BLaER1 treated with 17β-estradiol and CSF1 and Interleukin-3, amounts not matched to agents 10 nM and 100 nM (cell line): ENCODE data around the gene SLC45A1.

Experiments used
- H3K27ac ChIP-seq, 11 experiments: shearing (Covaris generic); formaldehyde crosslinking; 2 replicates each; pipeline ENCODE4 v1.8.1; 2022
- H3K27me3 ChIP-seq, 11 experiments: shearing (Covaris generic); formaldehyde crosslinking; 2 replicates each; pipeline ENCODE4 v1.8.1; 2022
- H3K36me3 ChIP-seq, 11 experiments: shearing (Covaris generic); formaldehyde crosslinking; 2 replicates each; pipeline ENCODE4 v1.8.1; 2022
- H3K4me1 ChIP-seq, 10 experiments: shearing (Covaris generic); formaldehyde crosslinking; 2 replicates each; pipeline ENCODE4 v1.8.1; 2022
- H3K4me2 ChIP-seq, 11 experiments: shearing (Covaris generic); formaldehyde crosslinking; 2 replicates each; pipeline ENCODE4 v1.8.1; 2022
- H3K4me3 ChIP-seq, 10 experiments: shearing (Covaris generic); formaldehyde crosslinking; 2 replicates each; pipeline ENCODE4 v1.8.1; 2022
- H3K9ac ChIP-seq, 11 experiments: shearing (Covaris generic); formaldehyde crosslinking; 2 replicates each; pipeline ENCODE4 v1.8.1; 2022
- H3K9me3 ChIP-seq, 11 experiments: shearing (Covaris generic); formaldehyde crosslinking; replicated peaks in 1 of 11; 2 replicates each; pipeline ENCODE4 v1.8.1; 2022
- H4K20me1 ChIP-seq, 11 experiments: shearing (Covaris generic); formaldehyde crosslinking; 2 replicates each; pipeline ENCODE4 v1.8.1; 2022
- Cebpa-rat ChIP-seq, 11 experiments: shearing (Covaris generic); IDR thresholded peaks; 2 replicates each; pipeline ENCODE4 v1.8.1; 2022

Gene SLC45A1

DNA sequence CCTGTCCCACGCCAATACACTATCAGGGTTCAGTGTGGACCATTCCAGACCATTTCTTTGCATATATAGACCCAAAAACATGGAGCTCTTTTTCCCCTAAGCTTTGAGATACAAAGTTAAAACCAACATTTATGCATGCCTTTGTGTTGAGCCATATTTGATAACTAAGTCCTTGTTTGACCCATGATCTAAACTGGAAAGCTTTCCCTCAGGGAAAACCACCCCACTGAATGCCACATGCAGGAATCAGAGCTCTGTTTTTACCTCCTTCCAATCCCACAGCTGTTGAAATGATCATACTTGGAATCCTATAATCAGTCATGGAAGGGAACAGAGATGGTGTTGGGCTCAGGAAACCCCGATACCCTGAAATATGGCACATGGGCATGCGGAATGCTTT, 14.8 kb upstream of the SLC45A1 start:
- H3K4me3 ChIP-seq: no peak overlapping the region
- no peak for TF ChIP-seq Cebpa-rat (IDR thresholded peaks at IDR 0.05)
- H3K4me1 ChIP-seq: peaks cover 0 to 18% (median 0%) of the 10 kb centered on the region in 10 experiments; a peak in 2 of 20 replicates
- H3K36me3 ChIP-seq: no peaks in the 10 kb centered on the region
- no peak overlapping the region for H3K27ac ChIP-seq
- no peak overlapping the region for H3K9ac ChIP-seq
- H3K27me3 ChIP-seq: no peaks in the 10 kb centered on the region
- H3K4me2 ChIP-seq: no peak overlapping the region
- H3K9me3 ChIP-seq: no peaks in the 10 kb centered on the region
- no peaks in the 10 kb centered on the region; a peak in 1 of 22 replicates for H4K20me1 ChIP-seq

DNA sequence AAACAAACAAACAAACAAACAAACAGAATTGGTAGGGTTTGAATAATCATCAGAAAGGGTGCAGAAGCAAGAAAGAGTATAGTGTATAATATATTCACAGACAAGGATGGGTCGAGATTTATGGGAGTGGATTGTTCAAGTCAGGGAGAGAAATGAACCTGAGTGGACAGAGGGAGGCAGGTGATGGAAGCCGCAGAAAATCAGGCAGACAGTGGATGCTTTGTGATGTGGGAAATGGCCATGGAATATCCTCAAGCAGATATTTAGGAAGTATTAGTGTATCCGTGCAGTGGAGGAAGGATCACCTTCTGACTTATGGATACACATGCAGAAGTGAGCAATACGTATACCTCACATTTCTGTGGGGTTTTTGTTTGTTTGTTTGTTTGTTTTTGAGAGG, 14.0 kb upstream of the SLC45A1 start:
- Histone ChIP-seq H3K27me3 (no peaks in the 10 kb centered on the region), H3K27ac (no peak overlapping the region)

DNA sequence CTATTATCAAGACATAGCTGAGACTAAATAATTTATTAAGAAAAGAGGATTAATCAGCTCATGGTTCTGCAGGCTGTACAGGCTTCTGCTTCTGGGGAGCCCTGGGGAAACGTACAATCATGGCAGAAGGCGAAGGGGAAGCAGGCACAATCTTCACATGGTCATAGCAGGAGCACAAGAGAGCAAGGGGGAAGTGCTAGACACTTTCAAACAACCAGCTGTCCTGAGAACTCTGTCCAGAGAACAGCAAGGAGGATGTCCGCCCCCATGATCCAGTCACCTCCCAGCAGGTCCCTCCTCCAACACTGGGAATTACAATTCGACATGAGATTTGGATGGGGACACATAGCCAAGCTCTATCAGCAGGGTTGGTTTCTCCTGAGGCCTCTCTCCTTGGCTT, 10.3 kb upstream of the SLC45A1 start:
- H3K27me3 ChIP-seq: no peaks in the 10 kb centered on the region
- peaks cover 0 to 18% (median 0%) of the 10 kb centered on the region in 10 experiments; a peak in 2 of 20 replicates for H3K4me1 ChIP-seq
- no peak overlapping the region for H3K27ac ChIP-seq
- H3K9ac ChIP-seq: no peak overlapping the region
- no peaks in the 10 kb centered on the region; a peak in 1 of 22 replicates for H4K20me1 ChIP-seq
- H3K9me3 ChIP-seq: peaks cover 0 to 7% (median 0%) of the 10 kb centered on the region in 11 experiments; a peak in 1 of 22 replicates
- H3K4me2 ChIP-seq: peak overlapping the region in 1 of 11 experiments; percentile 11; a peak in 3 of 22 replicates
- TF ChIP-seq Cebpa-rat (IDR thresholded peaks at IDR 0.05): no peak
- H3K36me3 ChIP-seq: no peaks in the 10 kb centered on the region
- H3K4me3 ChIP-seq: no peak overlapping the region

More for the DNA sequence above, 14.0 kb upstream of the SLC45A1 start:
- peaks cover 0 to 18% (median 0%) of the 10 kb centered on the region in 10 experiments; a peak in 2 of 20 replicates for H3K4me1 ChIP-seq
- H4K20me1 ChIP-seq: no peaks in the 10 kb centered on the region; a peak in 1 of 22 replicates
- no peaks in the 10 kb centered on the region for H3K9me3 ChIP-seq
- TF ChIP-seq Cebpa-rat (IDR thresholded peaks at IDR 0.05): no peak
- no peak overlapping the region for H3K4me3 ChIP-seq
- no peak overlapping the region for H3K4me2 ChIP-seq
- no peak overlapping the region for H3K9ac ChIP-seq
- no peaks in the 10 kb centered on the region for H3K36me3 ChIP-seq

DNA sequence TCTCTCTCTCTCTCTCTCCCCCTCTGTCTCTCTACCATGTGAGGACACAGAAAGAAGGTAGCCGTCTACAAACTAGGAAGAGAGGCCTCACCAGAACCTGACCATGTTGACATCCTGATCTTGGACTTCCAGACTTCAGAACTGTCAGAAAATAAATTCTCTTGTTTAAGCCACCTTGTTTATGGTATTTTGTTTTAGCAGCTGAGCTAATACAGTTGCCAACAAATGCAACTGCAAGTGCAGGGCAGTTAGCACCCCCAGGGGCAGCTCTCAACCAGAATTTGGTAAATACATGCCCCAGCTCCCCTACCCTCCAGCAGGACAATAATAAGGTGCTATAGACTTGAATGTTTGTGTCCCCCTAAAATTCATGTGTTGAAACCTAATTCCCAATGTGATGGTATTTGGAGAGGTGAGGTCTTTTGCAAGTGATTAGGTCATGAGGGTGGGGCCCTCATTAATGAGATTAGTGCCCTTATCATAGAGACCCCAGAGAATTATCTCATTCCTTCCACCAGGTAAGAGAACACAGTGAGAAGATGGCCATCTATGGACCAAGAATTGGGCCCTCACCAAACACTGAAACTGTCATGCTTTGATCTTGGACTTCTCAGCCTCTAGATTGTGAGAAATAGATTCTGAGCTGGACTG, 6.7 kb upstream of the SLC45A1 start:
- Histone ChIP-seq H3K4me3 (no peak overlapping the region), H3K4me2 (no peak overlapping the region), H3K36me3 (no peaks in the 10 kb centered on the region), H3K27me3 (peaks cover 0 to 6% (median 0%) of the 10 kb centered on the region in 11 experiments; a peak in 1 of 22 replicates), H4K20me1 (no peaks in the 10 kb centered on the region; a peak in 2 of 22 replicates), H3K9me3 (peaks cover 0 to 7% (median 0%) of the 10 kb centered on the region in 11 experiments; a peak in 1 of 22 replicates), H3K9ac (no peak overlapping the region), H3K27ac (no peak overlapping the region), H3K4me1 (peaks cover 13 to 29% (median 16%) of the 10 kb centered on the region in 10 experiments)
- no peak for TF ChIP-seq Cebpa-rat (IDR thresholded peaks at IDR 0.05)

DNA sequence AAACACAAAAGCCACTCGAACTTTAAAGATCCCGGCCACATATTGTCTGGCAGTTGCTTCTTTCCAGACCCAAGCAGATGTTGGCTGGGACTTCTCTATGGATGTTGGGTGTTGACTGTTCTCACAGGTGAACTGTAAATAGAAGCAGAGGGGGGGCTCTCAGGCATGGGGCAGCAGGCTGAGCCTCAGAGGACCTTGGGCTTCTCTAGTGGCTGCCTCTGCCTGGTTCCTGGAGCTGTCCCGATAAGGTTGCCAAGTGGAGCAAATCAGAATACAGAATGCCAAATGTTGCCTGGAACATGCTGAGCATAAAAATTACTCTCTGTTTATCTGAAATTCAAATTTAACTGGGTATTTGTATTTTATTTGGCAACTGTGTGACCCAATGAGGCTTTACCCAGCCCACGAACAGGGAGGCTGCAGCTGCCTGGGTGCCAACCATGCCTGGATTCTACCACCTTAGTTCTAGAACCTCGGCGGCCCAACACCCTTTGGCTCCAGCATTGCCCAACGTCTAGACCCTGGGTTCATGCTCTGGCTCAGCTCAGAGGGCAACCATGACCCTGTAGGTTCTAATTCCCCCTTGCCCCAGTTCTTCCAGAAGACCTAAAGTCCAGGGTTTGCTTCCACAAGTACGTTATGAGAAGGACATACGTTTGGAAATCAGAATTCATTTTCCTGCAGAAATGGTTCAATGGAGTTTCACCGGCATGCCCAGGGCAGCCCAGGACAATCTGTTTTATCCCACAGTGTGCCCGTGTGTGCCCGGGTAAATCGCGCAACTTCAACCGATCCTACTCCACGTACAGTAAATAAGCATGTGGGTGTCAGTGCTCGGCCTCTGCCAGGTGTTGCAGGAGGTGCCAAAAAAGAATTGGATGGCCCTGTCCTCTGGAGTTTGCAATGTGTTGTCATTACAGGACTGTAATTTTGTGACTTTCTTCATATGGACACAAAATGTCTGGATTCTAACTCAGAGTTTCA, 5.4 kb upstream of the SLC45A1 start:
- Histone ChIP-seq H3K4me1 (peaks cover 14 to 19% (median 17%) of the 10 kb centered on the region in 10 experiments), H3K27ac (no peak overlapping the region), H3K4me2 (no peak overlapping the region), H3K27me3 (peaks cover 0 to 15% (median 5%) of the 10 kb centered on the region in 11 experiments; a peak in 14 of 22 replicates), H3K4me3 (no peak overlapping the region), H4K20me1 (peaks cover 0 to 11% (median 0%) of the 10 kb centered on the region in 11 experiments; a peak in 3 of 22 replicates), H3K9me3 (peaks cover 0 to 7% (median 0%) of the 10 kb centered on the region in 11 experiments; a peak in 1 of 22 replicates), H3K36me3 (no peaks in the 10 kb centered on the region), H3K9ac (no peak overlapping the region)
- TF ChIP-seq Cebpa-rat (IDR thresholded peaks at IDR 0.05): no peak

DNA sequence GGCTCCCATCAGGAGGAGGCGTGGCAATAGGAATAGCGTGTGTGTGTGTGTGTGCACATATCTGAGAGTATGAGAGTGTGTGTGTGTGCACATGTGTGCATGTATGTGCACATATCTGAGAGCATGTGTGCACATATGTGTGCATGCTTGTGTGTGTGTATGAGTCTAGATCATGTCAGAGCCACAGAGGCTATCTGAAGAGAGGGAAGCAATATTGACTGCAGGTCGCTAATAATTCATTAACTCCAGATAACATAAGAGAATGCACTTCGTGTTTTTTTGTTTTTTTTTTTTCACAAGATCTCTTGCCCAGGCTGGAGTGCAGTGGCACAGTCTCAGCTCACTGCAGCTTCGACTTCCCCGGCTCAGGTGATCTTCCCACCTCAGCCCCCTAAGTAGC, 4.7 kb upstream of the SLC45A1 start:
- Histone ChIP-seq H3K4me1 (peaks cover 17 to 26% (median 23%) of the 10 kb centered on the region in 10 experiments), H3K9me3 (peaks cover 0 to 7% (median 0%) of the 10 kb centered on the region in 11 experiments; a peak in 1 of 22 replicates), H3K4me3 (no peak overlapping the region), H3K27me3 (peaks cover 3 to 22% (median 12%) of the 10 kb centered on the region in 11 experiments; a peak in 18 of 22 replicates), H3K36me3 (no peaks in the 10 kb centered on the region), H3K9ac (no peak overlapping the region), H4K20me1 (peaks cover 0 to 12% (median 0%) of the 10 kb centered on the region in 11 experiments; a peak in 3 of 22 replicates), H3K4me2 (no peak overlapping the region), H3K27ac (no peak overlapping the region)
- no peak for TF ChIP-seq Cebpa-rat (IDR thresholded peaks at IDR 0.05)

DNA sequence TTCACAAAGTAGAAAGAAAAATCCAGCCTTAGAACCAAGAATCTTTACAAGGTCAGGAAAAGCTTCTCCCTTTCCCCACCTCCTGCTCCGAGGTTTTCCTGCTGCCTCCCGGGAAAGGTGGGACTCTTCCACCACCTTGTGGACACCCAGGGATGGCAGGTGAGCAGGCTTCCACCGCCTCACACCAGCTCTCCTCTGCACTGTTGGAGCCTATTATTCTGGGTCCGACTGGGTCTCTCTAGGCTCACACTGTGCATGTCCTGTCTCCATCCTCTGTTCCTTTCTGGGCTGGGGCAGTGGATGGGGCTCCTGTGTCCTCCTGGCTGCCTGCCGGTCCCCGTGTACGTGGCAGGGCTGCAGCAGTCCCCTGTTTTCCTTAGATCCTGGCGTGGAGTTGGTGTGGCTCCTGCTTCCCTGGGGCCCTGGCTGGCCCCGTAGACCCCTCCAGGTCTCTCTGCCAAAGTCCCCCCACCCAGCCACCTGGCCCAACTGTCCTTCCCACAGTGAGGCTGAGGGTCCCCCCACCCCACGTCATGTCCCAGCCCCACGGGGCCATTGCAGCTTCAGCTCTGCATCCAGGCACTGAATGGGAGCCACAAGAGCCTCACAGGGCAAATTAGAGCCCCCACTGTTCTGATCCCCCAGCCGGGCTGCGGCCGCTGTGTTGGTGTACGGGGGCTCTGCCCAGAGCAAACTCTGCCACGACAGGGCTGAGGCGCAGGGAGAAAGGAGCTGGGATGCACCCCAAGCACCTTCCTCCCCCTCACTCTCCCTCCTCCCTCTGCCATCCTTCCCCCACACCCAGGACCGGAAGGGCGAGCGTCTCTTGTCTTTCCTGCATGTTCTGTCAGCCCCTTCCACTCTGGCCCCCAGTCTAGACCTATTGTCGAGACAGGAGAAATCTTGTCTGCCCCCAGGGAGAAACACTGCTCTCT, 3.3 kb upstream of the SLC45A1 start:
- Histone ChIP-seq H3K27me3 (peaks cover 5 to 26% (median 17%) of the 10 kb centered on the region in 11 experiments; a peak in 18 of 22 replicates), H4K20me1 (peaks cover 0 to 12% (median 0%) of the 10 kb centered on the region in 11 experiments; a peak in 3 of 22 replicates), H3K27ac (no peak overlapping the region), H3K9me3 (peaks cover 0 to 7% (median 0%) of the 10 kb centered on the region in 11 experiments; a peak in 1 of 22 replicates), H3K4me1 (peaks cover 23 to 31% (median 29%) of the 10 kb centered on the region in 10 experiments), H3K36me3 (no peaks in the 10 kb centered on the region), H3K9ac (peak overlapping the region in 1 of 11 experiments; percentile 16; a peak in 2 of 22 replicates), H3K4me3 (no peak overlapping the region), H3K4me2 (peak overlapping the region; percentile 40 to 81 (median 59))
- TF ChIP-seq Cebpa-rat (IDR thresholded peaks at IDR 0.05): no peak
